ENCODE data around the gene SCNN1G.
"Not testable (repeated sequence)": the region's sequence is repeated elsewhere in the genome, so short reads cannot be mapped to it uniquely, and the experiment has no call there.

The SCNN1G gene

DNA sequence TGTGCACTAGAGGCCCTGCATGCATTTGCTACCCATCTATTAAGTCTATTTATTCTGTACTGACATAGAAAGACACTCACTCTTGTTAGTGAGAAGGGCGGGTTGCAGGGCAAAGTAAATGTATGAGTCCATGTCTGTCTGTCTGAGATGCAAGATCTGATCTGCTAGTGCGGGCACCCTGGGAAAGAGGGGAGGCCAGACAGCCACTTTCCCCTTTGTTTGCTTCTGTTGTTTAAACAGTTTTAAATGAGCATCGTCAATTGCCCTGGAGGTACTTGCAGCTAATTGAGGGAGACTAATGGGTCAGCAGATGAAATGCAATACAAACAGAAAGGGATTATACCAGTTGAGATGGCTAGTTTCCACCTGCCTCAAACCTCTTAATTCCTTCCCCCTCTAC is 24.9 kb downstream of the SCNN1G start:
- DNase-seq: no peak

DNA sequence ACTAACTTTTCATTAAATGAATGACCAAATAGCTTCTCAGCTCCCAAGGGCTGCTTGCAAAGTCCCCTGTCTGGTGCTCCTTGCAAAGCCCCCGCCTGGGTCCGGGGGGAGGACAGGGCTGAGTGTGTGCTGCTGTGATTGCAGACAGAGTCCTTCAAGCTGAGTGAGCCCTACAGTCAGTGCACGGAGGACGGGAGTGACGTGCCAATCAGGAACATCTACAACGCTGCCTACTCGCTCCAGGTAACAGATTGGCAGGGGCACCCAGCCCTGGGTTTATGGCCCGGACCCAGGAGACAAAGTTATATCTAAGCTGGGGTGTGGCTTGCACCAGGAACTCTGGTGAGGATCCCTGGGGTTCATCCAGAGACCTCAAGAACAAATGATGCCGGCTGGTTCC is 27.1 kb downstream of the SCNN1G start:
- no peak for DNase-seq

DNA sequence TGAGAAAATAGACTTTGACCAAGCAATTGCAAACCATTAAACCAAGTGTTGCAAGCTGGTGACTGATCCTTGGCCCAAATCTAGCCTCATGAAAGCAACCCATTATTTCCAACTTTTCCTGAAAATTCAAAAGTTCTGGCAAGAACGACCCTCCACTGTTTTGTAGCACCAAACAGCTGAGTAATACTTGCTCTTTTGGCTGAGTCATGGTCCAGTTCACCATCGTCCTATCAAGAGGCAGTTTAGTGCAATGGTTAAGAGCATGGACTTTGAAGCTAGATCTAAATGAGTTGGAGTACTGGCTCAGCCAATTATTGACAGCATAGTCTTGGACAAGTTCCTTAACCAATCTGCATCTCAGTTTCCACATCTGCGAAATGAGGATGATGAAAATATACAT is 31.3 kb downstream of the SCNN1G start:
- no peak for DNase-seq

DNA sequence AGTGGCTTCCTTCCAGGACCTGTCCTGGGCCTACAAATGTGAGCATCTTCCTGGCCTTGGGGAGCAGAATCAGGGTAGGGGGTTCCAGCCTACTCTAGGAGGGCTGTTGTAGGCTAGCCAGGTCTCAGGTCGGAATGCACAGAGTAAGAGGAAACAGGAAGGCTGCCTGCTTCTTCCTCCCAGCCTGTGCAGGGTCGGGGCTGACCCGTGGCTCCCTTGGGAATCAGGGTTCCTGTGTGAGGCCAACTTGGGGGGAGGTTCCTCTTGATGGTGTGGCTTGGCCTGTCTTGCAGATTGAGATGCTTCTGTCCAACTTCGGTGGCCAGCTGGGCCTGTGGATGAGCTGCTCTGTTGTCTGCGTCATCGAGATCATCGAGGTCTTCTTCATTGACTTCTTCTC is 32.3 kb downstream of the SCNN1G start:
- DNase-seq: no peak

DNA sequence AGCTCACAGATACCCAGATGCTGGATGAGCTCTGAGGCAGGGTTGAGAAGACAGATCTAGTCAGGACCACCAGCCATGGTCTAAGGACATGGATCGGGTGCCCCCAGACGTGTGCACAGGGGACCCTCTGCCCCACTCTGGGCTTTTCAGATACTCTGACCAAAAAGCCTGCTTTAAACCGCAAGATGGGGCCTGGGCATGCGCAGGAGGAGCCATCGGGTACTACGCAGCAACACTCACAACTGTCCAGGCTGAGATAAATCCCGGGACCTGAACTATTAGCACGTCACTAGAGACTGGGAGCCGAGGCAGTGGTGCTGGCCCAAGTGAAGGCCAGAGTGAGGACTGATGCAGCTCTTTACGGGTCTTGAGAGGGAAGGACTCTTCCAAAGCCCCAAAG is 32.9 kb downstream of the SCNN1G start:
- DNase-seq: no peak

DNA sequence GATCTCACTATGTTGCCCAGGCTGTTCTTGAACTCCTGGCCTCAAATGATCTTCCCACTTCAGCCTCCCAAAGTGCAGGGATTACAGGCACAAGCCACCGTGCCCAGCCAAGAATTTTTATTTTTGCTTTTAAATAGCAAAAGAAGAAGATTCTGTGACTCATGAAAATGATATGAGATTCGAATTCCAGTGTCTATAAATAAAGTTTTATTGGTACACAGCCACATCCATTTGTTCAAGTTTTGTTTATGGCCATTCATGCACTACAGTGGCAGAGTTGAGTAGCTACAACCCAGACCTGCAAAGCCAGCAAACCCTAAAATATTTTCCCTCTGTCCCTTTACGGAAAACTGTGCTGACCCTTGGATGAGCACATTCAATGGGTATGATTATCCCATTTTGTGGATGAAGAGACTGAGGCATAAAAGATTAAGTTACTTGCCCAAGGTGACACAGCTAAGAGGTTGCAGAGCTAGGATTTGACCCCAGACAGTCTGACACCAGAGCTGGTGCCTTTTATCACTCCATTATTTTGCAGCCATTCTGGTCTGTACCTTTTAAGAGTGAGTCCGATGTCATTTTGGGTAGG is 34.2 kb downstream of the SCNN1G start:
- no peak for DNase-seq

DNA sequence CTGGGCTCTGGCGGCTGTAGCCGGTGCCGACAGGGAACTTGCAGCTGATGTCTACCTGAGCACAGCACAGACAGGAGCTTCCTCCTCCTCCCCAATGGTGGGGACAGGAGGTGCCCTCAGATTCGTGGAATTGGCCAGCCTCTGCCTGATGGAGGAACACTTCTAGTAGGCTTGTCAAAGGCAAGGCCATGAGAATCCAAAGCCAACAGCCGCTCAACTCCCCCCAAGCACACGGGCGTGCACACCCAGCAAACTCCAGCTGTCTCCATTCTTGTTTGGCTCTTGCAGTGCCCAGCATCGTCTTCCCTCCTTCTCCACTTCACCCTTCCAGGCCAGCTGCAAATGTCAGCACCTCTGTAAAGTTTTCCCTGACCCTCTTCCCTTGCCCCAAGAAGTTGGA is 35.1 kb downstream of the SCNN1G start:
- no peak for DNase-seq

DNA sequence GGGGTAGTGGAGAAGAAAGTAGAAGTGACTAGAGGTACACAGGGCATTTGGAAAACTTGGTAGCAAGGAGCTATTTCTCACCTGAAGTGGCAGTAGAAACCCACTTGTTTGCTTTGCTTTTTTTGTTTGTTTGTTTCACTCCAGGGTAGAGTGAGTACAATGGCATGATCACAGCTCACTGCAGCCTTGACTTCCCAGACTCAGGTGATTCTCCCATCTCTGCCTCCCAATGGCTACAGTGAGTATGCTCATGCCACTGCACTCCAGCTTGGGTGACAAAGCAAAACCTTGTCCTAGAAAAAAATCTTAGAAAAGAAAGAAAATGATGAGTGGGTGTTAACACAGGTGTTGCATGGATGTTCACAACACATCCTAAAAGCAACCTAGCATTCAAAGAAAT is 40.4 kb downstream of the SCNN1G start:
- DNase-seq: no peak

DNA sequence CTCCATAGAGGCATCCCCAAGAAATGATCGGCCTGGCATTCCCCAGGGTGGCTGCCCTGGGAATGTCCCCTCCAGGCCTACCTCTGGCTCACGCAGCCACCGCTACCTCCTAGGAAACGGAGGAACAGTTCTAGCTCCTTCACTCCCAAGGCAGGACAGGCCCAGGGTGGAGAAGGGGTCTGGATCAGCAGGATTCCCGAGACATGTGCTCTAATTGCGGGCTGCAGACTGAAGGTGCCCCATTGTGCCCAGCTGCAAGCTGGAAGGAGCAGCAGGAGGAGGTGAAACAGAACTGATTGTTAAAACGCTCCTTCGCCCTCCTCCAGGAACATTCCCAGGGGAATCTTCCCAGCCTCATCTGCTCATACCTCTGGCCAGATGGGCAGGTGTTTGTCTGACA is 40.8 kb downstream of the SCNN1G start:
- no peak for DNase-seq

DNA sequence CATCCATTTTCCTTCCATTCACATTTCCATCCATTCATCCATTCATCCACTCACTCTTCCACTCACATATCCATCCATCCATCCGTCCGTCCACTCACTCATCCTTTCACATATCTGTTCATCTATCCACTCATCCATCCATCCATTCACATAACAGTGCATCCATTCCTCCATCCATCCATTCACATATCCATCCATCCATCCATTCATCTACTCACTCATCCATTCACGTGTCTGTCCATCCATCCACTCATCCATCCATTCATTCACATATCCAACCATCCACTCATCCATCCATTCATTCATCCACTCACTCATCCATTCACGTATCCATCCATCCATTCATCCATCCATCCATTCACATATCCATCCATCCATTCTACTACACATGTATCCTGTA is 42.6 kb downstream of the SCNN1G start:
- DNase-seq: no peak

DNA sequence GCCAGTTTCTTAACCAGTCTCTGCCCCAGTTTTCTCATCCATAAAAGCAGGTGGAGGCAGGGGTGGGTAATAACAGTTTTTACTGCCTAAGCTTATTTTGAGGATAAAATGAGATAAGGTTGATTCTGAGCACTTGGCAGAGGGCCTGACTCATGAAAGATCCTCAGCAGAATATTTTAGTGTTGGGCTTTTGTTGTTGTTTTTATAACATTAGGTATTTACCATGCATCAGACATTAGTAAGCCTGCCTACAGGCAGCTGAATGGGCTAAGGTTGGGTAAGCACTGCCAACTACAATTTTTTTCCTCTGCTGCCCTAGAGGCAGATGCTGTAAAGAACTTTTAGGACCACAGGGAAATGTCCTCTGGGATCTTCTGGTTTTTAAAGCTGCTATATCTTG is 43.1 kb downstream of the SCNN1G start:
- no peak for DNase-seq

DNA sequence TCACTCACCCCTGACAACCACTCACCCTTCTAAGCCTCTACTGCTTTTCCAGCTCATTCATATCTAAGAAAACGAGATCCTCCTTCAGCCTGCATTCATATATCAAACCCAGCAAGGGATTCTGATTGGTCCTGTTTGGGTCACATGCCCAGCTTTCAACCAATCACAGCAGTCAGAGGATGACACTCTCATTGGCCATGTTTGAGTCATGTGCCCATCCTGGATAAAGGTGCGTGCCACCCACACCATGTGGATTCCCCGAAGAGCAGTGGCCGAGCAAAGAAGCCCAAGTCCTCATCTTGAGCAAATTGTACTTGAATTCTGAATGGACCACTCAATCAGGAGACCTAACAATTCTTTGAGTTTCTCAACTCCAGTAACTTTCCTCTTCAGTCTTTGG is 45.0 kb downstream of the SCNN1G start:
- no peak for DNase-seq

DNA sequence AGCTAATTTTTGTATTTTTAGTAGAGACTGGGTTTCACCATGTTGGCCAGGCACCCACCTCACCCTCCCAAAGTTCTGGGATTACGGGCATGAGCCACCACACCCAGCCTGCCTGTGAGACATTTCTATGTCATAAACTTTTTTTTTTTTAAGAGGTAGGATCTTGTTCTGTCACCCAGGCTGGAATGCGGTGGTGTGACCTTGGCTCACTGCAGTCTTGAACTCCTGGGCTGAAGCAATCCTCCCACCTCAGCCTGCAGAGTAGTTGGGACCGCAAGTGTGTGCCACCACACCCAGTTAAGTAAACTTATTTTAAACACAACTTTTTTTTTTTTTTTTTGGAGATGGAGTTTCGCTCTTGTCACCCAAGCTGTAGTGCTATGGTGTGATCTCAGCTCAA is 47.2 kb downstream of the SCNN1G start:
- no peak for DNase-seq

DNA sequence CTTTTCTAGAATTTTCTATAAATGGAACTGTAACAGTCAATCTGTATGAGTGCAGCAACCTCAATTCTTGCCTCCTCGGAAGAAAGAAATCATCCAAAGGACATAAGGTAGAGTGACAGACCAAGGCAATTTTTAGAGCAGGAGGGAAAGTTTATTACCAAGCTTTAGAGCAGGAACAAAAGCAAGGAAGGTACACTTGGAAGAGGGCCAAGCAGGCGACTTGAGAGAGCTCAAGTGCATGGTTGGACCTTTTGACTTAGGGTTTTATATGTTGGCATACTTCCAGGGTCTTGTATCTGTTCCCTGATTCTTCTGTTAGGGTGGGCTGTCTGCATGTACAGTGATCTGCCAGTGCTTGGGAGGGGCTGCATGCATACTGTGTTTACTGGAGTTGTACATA is 50.3 kb downstream of the SCNN1G start:
- no peak for DNase-seq

DNA sequence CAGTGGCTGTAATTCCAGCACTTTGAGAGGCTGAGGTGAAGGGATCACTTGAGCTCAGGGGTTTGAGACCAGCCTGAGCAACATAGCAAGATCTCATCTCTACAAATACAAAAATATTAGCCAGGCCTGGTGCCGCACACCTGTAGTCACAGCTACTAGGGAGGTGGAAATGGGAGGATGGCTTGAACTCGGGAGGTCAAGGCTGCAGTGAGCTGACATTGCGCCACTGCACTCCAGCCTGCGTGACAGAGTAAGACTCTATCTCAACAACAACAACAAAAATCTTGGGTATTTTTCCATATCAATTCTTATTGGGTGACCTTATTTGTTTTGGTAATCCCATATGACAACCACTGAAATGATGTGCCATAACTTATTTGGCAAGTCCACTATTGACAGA is 52.6 kb downstream of the SCNN1G start:
- no peak for DNase-seq

DNA sequence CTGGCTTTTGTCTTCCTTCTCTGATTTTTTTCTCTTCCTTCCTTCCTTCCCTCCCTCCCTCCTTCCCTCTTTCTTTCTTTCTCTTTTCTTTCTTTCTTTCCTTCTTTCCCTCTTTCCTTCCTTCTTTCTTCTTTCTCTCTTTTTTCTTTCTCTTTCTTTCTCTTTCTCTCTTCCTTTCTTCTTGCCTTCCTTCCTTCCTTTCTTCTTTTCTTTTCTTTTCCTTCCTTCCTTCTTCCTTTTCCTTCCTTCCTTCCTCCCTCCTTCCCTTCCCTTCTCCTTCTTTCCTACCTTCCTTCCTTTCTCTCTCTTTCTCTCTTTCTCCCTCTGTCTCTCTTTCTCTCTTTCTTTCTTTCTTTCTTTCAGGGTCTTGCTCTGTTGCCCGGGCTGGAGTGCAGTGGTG is 54.4 kb downstream of the SCNN1G start:
- DNase-seq: no peak

DNA sequence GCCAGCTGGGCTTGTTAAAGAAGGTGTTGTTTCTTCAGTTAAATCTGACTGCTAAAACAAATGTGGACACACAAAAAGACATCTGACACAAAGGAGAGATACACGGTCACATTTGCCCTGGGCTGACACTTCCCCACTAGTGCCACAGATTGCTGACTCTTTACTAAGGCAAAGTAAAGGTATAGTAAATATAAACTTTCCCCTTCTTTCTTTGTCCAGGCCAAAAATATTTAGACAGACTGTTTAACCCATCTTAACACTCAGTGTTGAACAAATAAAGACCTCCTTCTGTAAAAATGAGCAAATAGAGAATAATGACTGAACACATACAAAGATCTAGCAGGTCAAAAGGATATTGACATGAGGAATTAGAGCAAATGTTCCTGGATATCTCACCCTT is 58.4 kb downstream of the SCNN1G start:
- no peak for DNase-seq

DNA sequence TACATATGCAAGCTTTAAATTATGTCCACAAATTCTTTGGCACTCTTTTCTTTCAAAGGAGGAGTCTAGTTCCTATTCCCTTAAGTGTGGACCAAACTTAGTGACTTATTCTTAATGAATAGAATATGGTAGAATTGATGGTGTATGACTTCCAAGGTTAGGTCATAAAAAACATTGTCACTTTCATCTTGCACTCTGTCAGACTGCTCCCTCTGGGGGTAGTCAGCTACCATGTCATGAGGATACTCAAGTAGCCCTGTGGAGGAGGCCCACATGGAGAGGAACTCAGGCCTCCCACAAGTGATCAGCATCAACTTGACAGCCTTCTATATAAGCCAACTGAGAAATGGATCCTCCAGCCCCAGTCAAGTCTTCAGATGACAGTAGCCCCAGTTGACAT is 61.6 kb downstream of the SCNN1G start:
- no peak for DNase-seq

DNA sequence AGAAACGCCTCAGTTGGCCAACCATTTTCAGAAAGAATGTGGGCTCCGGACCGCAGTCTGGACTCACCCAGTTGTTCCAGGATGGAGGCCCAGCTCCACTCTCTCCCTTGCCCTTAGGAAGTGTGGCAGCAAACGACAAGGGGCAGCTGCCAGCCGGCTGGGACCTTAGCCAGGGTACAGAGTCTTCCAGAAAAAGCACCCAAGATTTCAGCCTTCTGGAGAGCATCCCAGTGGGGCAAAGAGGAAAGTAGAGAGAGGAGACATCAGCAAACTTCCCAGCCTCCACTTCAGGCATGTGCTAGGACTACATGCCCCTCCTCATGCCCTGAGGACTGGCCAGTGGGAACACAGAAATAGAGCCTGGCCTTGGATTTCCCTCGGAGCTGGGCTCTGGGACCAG is 62.7 kb downstream of the SCNN1G start:
- DNase-seq: no peak

DNA sequence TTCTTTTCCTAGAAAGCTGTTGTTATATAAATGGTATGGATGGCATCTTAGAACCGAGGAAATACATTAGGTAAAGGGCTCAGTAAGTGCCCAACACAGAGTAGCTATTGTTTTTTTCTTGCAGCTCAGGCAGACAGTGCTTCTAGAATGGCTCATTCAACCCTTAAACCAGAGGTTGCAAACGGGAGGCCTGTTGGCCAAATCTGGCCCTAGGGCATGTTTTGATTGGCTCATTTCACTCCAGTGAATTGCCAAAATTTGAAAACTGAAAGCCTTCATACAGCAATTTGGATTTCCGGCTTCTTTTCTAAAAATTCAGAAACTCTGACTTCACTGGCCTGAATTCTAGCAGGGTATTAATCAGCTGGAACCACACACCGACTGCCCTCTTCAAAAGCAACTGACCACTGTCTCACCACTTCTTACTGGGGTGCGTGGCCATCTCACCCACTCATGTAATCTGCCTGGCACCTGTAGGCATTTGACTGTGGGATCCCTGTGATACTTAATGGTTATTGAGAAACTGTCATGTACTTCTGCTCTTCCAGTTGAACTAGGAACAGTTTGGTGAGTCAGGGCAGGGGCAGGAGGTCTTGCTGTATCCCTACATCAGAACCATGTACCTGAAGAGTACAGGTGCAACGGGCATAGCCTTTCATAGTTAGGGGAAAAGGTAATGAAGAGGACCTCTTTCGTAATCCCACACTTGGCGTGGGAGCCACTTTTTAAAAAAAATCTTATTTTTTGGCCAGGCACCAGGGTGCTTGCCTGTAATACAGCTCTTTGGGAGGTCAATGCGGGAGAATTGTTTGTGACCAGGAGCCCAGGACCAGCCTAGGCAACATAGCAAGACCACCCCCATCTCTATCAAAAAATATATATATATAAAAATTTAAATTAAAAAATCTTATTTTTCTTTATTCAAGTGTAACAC is 66.0 kb downstream of the SCNN1G start:
- no peak for DNase-seq

DNA sequence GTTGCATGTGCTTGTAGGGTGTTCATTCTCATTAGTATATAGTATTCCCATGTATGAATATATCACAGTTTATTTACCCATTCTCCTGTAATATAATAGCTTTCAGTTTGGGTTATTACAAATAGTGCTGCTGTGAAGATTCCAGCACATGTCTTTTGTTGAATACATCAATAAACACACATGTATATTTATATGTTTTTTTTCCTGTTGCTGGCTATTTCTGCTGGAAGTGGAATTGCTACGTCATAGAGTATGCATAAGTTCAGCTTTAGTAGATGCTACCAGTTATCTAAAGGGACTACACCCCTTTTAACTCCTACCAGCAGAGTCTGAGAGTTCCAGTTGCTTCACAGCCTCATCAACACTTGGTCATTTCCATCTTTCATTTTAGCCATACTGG is 67.3 kb downstream of the SCNN1G start:
- DNase-seq: no peak

DNA sequence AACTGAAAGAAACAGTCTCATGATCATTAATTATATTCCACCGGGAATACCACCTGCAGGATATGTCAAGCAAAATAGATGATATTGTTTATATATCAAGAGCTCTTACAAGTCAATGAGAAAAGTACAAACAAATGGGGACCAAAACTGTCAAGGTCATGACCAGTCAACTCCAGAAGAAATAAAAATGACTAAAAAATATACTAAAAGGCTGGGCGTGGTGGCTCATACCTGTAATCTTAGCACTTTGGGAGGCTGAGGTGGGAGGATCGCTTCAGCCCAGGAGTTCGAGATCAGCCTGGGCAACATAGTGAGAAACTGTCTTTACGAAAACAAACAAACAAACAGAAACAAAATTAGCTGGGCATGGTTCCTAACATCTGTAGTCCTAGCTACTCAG is 69.8 kb downstream of the SCNN1G start:
- DNase-seq: no peak

DNA sequence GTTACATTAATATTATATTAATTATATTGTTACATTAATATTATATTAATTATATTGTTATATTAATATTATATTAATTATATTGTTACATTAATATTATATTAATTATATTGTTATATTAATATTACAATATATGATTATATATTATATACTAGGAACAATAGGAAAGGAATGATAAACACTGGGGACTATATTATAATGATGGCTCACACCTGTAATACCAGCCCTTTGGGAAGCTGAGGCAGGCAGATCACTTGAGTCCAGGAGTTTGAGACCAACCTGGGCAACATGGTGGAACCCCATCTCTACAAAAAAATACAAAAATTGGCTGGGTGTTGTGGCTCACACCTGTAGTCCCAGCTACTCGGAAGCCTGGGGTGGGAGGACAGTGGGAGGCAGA is 71.1 kb downstream of the SCNN1G start:
- DNase-seq: not testable (repeated sequence)

DNA sequence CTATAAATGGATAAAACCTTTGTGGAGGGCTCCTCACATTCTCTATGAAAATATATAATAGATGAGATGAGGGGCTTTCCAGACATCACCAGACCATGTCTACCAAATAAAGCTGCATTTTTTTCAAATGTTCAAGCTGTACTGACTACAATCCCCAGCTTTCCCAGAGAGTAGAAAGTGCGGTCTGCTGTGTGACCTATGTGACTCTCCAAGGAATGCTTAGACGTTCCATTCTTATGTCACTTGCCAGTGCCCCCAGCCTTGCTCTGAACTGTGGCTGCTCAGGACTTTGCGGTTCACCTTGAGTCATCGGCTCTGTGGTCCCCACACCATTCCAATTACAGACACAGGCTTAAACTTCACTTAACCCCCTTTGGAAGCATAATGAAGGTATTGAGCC is 71.8 kb downstream of the SCNN1G start:
- DNase-seq: no peak

DNA sequence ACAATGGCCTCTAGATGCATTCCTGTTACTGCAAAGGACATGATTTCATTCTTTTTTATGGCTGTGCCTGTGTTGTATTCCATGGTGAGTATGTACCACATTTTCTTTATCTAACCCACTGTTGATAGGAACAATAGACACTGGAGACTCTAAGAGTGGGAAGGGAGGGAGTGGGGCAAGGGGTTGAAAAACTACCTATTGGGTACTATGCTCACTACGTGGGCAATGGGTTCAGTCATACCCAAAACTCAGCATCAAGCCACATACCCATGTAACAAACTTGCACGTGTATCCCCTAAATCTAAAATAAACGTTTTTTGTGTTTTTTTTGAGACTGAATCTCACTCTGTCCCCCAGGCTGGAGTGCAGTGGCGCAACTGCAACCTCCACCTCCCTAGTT is 72.5 kb downstream of the SCNN1G start:
- no peak for DNase-seq
